CD4-positive, alpha-beta T cell treated with Interleukin-6 at 100 ng/mL for 8 hours (primary cell): ENCODE results near the gene FBXW2.

ENCODE experiments used
- DNase-seq: peaks from one replicate; pipeline ENCODE4 v3.0.0-alpha.2; 2020; ENCODE audit warnings: mixed read lengths, low spot score

FBXW2 gene

DNA sequence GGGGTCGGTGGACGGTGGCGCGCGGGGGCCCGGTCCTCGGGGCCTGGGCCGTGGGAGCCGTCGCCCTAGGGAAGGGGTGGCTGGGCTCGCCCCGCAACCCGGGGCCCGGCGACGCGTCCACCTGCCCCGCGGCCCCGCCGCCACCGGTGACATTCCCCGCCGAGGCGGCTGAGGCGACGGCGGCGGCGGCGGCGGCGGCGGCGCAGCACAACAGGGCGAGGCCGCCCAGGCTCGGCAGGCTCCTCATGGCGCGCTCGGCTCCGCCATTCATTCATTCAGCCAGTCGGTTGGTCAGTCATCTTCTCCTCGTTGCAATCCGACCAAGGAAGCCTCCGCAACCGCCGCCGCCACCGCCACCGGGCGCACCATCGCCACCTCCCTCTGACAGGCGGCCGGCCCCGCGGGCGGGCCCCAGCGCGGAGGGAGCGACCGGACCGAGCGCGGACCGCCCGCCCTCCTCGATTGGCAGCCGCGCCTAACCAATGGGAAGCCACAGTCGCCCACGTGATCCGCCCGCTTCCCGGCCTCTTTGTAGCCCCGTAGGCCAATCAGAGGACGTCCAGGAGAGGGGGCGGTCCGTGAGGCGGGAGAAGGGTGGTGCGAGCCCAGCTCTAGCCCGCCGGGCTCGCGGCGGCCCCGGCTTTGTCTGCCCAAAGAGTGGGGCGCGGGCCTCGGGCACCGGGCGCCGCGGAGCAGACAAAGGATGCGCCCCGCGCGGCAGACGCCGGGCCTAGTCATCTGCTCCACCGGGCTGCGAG, 78.9 kb downstream of the FBXW2 start, which contains the start of gene MEGF9:
Gene MEGF9, minus strand, starts transcription at position 383 of the 758 bp plus-strand sequence. Its CDS starts 112 bp downstream, at position 271.
- DNase-seq: peak; percentile 94

DNA sequence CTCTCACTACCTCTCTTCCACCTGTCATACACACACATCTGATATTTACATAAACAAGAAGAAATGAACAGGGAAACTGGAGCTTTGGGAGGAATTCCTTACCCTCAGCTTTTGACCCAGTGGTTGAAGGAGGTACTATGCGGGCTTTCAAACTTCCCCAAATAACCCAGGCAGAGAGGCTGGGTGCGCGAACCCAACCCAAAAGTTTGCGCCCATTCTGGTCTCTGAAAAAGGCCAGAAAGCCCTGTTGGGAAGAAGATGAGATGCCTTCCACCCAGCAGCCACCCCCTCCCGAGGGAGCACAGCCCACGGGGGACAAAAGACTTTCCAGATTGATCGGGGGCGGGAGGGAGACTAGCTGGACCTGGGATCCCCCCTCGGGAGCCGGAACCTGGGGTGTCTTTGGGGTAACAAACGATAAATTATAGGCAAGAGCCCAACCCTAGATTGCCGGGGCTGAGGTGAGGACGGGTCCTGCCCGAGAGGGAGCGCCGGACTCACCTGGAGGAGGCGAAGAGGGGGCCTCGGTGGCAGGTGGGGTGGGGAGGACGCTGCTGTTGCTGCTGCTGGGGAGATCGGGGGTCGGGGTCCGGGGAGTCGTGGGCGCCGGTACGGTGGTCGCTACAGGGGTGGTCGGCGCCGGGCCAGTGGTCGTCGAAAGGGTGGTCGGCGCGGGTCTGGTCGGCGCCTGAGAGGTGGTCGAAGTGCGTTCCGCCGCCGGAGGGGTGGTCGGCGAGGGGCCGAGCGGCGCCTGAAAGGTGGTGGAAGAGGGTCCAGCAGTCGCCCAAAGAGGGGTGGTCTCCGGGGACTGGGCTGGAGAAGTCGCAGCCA, 79.7 kb downstream of the FBXW2 start:
- no peak for DNase-seq

DNA sequence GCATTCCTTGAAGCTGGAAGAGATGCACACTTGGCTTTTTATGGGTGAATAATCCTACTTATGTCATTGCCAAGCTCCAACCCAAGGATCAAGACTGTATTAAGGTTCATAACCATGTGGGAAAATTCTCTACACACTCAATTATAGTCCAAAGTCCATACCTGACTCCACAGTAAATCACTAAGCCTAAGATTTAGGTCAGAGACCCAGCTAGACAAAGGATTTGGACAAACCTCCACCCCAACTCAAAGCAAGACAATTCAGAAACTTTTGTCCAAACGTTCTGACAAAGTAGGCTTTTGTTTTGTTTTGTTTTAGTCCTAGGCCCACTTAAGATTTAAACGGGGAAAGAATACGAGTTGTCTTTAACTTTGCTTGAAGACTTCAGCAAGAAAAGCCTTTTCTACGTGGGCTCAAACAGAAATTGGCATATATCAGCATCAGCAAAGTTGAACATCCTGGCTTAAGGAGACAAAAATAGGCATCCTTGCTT, 80.6 kb downstream of the FBXW2 start:
- DNase-seq: no peak

DNA sequence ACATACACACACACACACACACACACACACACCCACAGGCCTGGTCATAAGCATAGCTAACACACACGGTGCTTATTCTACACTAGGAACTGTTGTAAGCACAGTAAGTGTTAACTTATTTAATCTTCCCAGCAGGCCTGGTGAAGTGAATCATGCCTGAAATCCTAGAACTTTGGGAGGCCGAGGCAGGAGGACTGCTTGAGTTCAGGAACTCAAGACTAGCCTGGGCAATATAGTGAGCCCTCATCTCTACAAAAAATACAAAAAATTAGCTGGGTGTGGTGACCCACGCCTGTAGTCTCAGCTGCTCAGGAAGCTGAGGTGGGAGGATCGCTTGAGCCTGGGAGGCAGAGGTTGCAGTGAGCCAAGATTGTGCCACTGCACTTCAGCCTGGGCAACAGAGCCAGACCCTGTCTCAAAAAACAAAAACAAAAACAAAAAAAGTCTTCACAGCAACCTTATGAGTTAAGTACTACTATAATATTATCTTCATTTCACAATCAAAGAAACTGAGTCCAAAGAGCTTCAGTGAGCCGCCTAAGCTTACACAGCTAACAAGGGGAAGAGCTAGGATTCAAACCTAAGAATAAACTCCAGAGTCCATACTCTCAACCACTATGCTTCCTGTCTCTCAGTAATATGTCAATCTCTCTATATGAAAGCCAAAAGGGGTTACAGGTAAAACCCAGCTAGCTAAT, 81.2 kb downstream of the FBXW2 start:
- no peak for DNase-seq

DNA sequence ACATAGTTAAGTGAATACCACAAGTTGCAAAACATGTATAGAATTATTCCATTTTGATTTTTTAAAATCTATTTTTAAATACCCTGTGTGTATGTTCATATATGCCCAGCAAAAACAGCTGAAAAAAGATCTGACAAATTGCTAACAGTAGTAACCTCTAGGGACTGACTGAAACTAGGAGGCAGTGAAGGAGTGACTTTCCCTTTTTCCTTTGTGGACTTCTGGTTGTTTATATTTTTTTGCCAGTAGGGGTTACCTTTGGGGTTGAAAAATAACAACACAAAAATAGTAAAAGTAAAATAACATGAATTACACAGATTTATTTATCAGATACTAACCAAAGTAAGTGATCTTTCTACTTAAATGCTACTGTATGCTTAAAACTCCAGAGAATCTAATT, 81.9 kb downstream of the FBXW2 start:
- no peak for DNase-seq

DNA sequence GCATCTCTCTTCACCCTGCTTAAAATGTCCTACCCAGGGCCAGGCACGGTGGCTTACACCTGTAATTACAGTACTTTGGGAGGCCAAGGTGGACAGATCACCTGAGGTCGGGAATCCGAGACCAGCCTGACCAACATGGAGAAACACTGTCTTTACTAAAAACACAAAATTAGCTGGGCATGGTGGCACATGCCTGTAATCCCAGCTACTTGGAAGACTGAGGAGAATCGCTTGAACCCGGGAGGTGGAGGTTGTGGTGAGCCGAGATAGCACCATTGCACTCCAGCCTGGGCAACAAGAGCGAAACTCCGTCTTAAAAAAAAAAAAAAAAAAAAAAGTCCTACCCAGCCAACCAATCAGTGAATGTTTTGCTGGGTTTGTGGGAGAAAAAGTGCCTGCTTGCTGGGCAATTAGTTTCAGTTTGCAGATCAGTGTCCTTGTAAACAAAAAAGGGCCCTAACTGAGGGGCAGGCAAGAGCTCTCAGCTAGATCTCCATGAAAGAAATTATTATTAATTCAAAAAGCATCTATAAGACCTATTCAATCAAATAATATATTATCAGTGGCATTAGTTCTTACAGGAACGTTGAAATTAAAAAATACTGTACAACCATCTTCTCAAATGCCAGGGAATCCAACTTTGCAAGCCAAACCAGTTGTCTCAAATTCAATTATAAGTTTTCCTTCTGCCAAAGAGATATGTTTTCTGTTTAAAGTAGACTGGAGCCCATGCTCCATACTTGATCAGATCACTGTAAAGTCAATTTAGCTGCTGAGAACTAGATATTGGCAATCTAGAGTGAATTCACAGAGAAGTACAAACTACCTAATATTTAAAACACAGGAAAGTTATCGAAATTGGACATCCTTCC, 82.9 kb downstream of the FBXW2 start:
- DNase-seq: peak; percentile 58

DNA sequence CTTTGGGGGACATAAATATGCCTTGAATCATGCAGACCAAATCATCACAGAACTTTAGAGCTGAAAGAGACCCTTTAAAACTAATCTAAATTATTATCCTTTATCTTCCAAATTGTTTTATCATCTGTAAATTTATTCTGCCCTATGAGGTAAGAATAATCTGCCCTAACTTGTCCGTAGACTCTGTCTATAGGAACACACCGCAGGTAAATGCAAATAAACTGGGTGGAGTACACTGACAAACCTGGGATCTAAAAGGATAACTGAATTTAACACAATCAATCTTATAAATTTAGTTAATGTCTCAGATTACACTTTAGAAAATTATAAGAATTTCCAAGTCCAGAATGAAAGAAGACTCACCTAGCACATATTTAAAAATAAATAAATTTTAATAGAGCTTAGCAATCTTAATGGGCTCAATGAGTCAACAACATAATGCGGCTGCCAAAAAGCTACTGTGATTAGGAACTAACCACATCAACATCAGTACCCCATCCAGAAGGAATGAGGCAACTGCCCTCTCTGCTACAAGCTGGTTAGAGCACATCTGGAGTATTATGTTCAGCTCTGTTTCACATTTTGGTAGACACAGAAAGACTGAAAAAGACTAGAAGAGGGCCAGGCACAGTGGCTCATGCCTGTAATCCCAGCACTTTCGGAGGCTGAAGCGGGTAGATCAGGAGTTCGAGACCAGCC, 84.5 kb downstream of the FBXW2 start:
- DNase-seq: no peak

DNA sequence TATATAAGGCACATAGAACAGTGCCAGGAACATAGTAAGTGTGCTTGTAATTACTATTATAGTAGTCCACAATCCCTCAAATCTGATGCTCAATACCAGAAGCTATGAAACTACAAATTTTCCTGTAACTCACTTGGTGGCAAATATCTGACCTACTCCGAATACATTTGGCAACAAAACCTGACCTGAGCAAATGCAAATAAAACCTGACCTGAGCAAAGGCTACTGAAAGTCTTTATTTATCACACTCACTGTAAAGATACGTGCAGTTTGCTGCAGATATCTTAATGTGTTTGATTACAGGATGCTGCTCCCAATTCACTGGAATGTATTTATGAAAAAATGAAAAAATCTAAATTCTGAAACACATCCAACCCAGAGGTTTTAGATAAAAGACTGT, 86.0 kb downstream of the FBXW2 start:
- DNase-seq: no peak
